Hematopoietic multipotent progenitor cell (in vitro differentiated cells): Measurements from ENCODE around the gene TCHHL1. TPM values are rescaled to one million over a fixed set of nuclear protein-coding genes. Genes with fewer than 3 reads are reported as not detected.
A peak's percentile ranks its signal among the peaks of the same experiment; 100 is the strongest.

Experiments used
- DNase-seq, 3 donors: peaks; one replicate each; pipeline ENCODE4 v3.0.0-alpha.2; 2011 to 2015; ENCODE audit warnings: low read depth in 2 of 3, low spot score in 2 of 3
- total RNA-seq: library from RNA; depleted of rRNA; stranded (reverse); fragments of >200 nt; gene quantifications from one replicate; pipeline ENCODE4 v1.2.3, GENCODE V29; 2012

TCHHL1 gene
- total RNA-seq: not detected

DNA sequence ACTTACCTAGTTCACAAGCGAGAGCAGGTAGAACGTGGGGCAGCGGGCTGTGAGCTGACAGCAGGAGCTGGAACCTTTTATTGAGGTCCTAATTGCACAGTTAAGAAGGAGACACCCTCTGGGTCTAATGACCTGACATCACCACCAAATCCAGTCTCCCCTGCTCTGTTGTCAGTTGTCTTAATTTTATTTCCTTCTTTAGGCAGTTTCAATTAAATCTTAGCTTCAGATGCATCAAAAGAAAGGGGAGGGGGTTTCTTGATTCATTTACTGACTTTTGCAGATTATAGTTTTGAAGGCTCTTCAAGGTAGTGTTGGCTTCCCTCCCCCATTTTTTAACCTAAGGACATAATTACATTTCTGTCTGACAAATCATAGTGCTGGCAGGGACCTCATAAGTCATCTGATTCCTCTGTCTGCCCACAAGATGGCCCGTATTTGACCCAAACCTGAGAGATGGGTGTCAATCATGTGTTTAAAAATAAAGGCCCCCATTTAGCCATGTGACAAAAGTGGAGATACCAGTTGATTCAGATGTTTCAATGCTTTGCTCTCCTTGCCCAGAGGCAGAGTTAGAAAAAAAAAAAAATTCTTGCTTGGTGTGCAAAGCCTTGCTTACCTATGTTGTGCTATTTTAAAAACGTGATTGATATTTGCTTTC lies at the start of gene TCHHL1:
TCHHL1 (minus strand) TSS at position 51 of the 661 bp plus-strand sequence. CDS start 921 bp downstream, outside the sequence.
- no peak for DNase-seq

- no peak for DNase-seq
These were observed 48.4 kb upstream of the TCHHL1 start for GRCh38 chr1:152137215-152137614.

GRCh38 chr1:152130186-152130585 lies 41.3 kb upstream of the TCHHL1 start:
- no peak for DNase-seq

- no peak for DNase-seq
These were observed 38.8 kb upstream of the TCHHL1 start for GRCh38 chr1:152127673-152128072.

- no peak for DNase-seq
These were observed 37.1 kb upstream of the TCHHL1 start for GRCh38 chr1:152125834-152126443.

GRCh38 chr1:152118915-152119314 lies 30.1 kb upstream of the TCHHL1 start:
- DNase-seq: no peak

GRCh38 chr1:152115344-152115743 lies 26.5 kb upstream of the TCHHL1 start, which contains the start of gene TCHH:
TCHH (minus strand) TSS chr1:152115444; CDS start chr1:152114080, 1,364 bp downstream.
- no peak for DNase-seq

- no peak for DNase-seq
These were observed 24.1 kb upstream of the TCHHL1 start for GRCh38 chr1:152112885-152113432.

DNA sequence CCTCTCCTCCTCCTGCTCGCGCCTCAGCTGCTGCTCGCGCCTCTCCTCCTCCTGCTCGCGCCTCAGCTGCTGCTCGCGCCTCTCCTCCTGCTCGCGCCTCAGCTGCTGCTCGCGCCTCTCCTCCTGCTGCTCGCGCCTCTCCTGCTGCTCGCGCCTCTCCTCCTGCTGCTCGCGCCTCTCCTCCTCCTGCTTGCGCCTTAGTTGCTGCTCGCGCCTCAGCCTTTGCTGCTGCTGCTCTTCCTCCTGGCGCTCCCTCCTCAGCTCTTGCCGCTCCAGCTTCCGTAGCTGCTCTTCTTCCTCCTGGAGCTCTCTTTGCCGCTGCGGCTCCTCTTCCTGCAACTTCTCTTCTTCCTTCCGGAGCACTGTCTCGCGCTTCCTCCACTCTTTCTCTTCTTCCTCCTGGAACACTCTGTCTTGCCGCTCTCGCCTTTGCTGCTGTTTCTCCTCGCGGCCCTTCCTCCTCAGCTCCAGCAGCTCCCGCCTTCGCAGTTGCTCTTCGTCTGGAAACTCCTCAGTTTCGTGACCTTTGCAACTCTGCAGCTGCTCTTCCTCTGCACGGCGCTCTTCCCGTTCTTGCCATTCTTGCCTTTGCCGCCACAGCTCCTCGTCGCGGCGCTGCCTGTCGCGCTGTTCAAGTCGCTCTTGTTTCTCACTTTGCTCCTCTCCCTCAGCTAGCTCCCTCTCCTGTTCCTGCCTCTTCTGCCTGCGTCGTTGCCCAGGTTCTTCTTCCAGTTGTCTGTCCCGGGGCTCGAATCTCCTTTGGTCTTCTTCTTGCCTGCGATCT lies 23.4 kb upstream of the TCHHL1 start:
- DNase-seq: peak in 1 of 3 donors; percentile 43

DNA sequence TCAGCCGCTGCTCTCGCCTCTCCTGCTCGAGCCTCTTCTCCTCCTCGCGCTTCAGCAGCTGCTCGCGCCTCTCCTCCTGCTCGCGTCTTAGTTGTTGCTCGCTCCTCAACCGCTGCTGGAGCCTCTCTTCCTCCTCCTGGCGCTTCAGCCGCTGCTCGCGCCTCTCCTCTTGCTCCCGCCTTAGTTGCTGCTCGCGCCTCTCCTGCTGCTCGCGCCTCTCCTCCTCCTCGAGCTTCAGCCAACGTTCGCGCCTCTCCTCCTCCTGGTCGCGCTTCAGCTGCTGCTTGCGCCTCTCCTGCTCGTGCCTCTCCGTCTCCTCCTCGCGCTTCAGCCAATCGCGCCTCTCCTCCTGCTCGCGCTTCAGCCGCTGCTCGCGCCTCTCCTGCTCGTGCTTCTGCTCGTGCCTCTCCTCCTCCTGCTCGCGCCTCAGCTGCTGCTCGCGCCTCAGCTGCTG lies 22.7 kb upstream of the TCHHL1 start:
- DNase-seq: peak in 1 of 3 donors; percentile 34

DNA sequence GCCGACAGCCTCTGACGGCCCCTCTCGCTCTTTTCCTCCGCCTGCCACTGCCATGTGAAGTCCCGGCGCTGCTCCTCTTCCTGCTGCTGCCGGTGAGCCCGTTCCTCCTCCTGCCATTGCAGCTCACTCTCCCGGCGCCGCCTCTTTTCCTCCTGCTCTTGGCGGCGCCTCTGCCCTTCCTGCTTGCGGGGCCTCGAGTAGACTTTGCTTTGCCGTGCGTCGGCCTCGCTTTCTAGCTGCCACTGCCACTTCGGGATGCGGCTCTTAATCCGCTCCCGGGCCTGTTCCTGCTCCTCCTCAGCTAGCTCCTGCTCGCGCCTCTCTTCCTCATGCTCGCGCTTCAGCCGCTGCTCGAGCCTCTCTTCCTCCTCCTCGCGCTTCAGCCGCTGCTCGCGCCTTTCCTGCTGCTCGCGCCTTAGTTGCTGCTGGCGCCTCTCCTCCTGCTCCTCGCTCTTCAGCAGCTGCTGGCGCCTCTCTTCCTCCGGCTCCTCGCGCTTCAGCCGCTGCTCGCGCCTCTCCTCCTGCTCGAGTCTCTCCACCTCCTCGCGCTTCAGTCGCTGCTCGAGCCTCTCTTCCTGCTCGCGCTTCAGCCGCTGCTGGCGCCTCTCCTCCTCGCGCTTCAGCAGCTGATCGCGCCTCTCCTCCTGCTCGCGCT lies 22.1 kb upstream of the TCHHL1 start:
- peak in 1 of 3 donors; percentile 40 for DNase-seq

GRCh38 chr1:152110365-152110859 lies 21.5 kb upstream of the TCHHL1 start:
- peak in 1 of 3 donors; percentile 52 for DNase-seq

DNA sequence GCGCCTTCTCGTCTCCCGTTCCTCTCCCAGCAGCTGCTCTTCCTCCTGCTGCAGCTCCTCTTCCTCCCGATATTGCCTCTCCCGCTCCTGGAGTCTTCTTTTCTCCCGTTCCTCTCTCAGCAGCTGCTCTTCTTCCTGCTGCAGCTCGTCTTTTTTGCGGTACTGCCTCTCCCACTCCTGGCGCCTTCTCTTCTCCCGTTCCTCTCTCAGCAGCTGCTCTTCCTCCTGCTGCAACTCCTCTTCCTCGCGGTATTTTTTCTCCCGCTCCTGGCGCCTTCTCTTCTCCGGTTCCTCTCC lies 21.1 kb upstream of the TCHHL1 start:
- no peak for DNase-seq

DNA sequence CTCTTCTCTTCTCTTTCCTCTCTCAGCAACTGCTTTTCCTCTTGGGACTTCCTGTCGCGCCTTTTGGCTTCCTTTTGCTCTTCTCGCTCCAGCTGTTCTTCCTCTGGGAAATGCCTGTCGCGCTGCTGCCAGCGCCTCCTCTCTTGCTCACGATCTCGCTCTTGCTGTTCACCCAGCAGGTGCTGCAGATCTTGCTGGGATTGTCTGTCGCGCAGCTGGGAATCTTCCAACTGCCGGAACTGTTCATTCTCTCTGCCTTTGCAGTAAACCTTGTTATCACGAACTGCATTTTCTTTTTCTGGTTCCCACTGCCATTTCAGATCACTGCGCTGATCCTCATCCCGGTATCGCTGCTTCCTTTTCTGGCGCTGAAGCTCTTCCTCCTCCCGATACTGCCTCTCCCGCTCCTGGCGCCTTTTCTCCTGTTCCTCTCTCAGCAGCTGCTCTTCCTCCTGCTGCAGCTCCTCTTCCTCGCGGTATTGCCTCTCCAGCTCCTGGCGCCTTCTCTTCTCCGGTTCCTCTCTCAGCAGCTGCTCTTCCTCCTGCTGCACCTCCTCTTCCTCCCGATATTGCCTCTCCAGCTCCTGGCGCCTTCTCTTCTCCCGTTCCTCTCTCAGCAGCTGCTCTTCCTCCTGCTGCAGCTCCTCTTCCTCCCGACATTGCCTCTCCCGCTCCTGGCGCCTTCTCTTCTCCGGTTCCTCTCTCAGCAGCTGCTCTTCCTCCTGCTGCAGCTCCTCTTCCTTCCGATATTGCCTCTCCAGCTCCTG lies 20.6 kb upstream of the TCHHL1 start:
- no peak for DNase-seq

GRCh38 chr1:152108882-152109222 lies 20.0 kb upstream of the TCHHL1 start:
- no peak for DNase-seq

- no peak for DNase-seq
These were observed 19.4 kb upstream of the TCHHL1 start for GRCh38 chr1:152107984-152108881.

- DNase-seq: peak in 1 of 3 donors; percentile 31
These were observed 18.4 kb upstream of the TCHHL1 start for GRCh38 chr1:152107031-152107983.

DNA sequence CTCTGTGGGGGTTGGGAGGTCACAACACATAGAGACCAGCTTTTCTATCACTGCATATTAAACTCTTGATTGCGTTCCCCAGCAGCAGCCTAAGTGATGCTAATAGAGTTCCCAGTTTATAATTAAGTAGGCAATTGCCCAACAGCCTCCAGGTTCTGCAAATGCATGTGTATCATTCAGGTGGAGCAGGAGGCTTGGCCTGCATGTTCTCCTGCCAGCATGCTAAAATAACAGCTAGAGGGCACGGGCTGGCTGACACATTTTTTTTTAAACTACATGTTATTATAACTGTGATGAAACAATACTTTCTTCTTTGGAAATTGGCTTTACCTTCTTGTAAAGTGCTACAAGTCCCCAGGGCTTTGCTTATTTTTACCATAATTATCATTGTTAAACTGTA lies 16.0 kb upstream of the TCHHL1 start:
- no peak for DNase-seq
